Measurements from ENCODE around the gene DOCK9. TPM values are rescaled to one million over a fixed set of nuclear protein-coding genes. Genes with fewer than 3 reads are reported as not detected.

Gene DOCK9
- total RNA-seq, 2 donors from 2014 or later, result 107 to 117 TPM

DNA sequence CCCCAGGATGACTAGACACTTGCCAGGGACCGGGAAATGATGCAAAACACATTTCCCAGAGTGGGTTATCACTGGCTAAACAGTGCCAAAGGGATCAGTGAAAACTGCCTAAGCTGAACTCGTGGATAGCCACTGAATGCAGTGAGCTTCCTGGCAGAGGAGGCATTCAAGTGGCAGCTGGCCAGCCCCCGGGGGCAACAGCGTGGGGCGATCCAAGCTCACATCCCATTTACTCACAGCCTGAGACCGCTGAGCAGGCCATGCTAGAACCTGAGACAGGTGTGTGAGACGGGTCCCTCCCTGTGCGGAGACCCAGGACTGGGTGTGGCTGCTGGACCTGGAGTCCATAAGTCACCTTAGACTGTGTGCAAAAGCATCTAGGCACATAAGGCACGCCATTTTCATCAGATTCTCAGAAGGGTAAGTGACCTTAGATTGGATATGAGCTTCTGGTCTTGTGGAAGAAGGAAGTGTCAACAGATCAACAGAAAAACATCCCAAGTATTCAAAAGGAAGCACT, 173.5 kb downstream of the DOCK9 start:
- intact Hi-C loops (cut with DNase I), result no loop called here
- 94% methylated on average over 9 of the region's 9 CpGs for WGBS
- Histone ChIP-seq H3K27ac (no peak overlapping the region), H3K36me3 (peaks cover 0 to 5% of the 10 kb centered on the region in 2 donors), H3K27me3 (replicated peaks; ENCODE audit: insufficient read depth) (no peaks in the 10 kb centered on the region), H3K4me1 (replicated peaks) (no peaks in the 10 kb centered on the region), H3K4me3 (no peak overlapping the region), H3K9me3 (no peaks in the 10 kb centered on the region)
- DNase-seq (ENCODE audit: low spot score), result no peak
- TF ChIP-seq CTCF (IDR thresholded peaks at IDR 0.05), result no peak
- TF ChIP-seq POLR2AphosphoS5 (IDR thresholded peaks at IDR 0.05), result no peak
- no peak for TF ChIP-seq POLR2A (IDR thresholded peaks at IDR 0.05)

DNA sequence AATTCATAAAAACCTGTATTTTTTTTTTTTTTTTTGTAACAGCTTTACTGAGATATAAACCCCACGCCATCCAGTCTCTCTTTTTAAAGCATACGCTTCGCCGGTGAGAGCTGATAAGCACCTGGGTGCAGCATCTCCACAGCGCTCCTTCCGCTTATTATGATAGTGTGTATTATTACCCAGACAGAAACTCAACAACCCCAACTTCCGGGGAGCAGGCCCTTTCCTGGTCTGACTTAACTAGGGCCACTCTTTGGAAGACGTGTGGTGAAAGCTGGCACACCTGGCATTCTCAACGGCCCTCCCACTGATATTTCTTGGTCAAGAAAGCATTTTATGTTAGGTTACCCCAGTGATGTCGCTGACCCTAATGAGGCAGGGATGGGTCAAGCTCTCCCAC, 173.9 kb downstream of the DOCK9 start:
- no peaks in the 10 kb centered on the region for H3K9me3 ChIP-seq
- peaks cover 0 to 5% of the 10 kb centered on the region in 2 donors for H3K36me3 ChIP-seq
- H3K4me1 ChIP-seq (replicated peaks), result no peaks in the 10 kb centered on the region
- no peak overlapping the region for H3K4me3 ChIP-seq
- TF ChIP-seq CTCF (IDR thresholded peaks at IDR 0.05) (no peak), POLR2AphosphoS5 (IDR thresholded peaks at IDR 0.05) (no peak), POLR2A (IDR thresholded peaks at IDR 0.05) (no peak)
- WGBS, result 95% methylated on average over 10 of the region's 10 CpGs
- no peak for DNase-seq (ENCODE audit: low spot score)
- intact Hi-C loops (cut with DNase I), result no loop called here
- H3K27me3 ChIP-seq (replicated peaks; ENCODE audit: insufficient read depth), result no peaks in the 10 kb centered on the region
- H3K27ac ChIP-seq, result no peak overlapping the region

DNA sequence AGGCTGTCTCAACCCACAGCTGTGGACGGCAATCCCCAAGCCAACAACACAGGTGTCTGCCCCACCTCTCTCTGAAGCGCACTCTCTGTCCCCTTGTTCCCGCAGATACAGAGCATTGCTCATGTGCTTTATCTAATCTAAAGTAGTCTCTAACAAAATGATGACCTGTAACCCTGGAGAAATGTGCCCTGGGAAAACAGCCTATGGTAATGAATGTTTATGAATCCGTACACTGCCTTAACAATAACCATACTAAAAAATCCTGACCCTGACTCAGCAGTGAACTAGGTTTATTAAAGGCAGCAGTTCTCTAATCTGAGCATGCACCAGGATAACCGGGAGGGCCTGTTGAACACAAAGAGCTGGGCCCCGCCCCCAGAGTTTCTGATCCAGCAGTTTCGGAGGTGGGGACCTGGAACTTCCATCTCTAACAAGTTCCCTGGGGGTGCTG, 174.7 kb downstream of the DOCK9 start:
- intact Hi-C loops (cut with DNase I), result no loop called here
- WGBS, result 78% methylated on average over 6 of the region's 7 CpGs
- no peak overlapping the region for H3K4me3 ChIP-seq
- H3K9me3 ChIP-seq, result no peaks in the 10 kb centered on the region
- TF ChIP-seq POLR2AphosphoS5 (IDR thresholded peaks at IDR 0.05) (no peak), CTCF (IDR thresholded peaks at IDR 0.05) (no peak), POLR2A (IDR thresholded peaks at IDR 0.05) (no peak)
- no peaks in the 10 kb centered on the region for H3K4me1 ChIP-seq (replicated peaks)
- no peak overlapping the region for H3K27ac ChIP-seq
- no peaks in the 10 kb centered on the region for H3K27me3 ChIP-seq (replicated peaks; ENCODE audit: insufficient read depth)
- peaks cover 0 to 5% of the 10 kb centered on the region in 2 donors for H3K36me3 ChIP-seq
- no peak for DNase-seq (ENCODE audit: low spot score)

DNA sequence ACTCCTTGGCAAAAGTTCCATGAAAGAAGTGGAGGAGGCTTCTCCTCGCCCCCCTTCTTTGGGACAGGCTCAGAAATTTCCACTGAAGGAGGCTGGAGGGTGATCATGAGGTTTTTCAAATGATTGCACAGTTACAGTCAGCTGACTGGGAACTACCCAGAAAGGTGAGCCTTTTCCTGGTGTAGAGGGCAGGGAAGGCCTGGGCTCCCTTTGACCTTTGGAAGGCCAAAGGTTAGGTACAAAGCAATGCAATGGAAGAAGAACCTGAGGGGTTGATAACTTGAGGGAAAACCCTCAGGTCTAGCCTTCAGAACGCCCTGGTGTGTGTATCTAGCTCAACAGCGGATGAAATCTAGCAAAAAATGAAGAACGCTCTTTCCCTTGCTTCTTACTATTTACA, 175.3 kb downstream of the DOCK9 start:
- peaks cover 0 to 5% of the 10 kb centered on the region in 2 donors for H3K36me3 ChIP-seq
- no peaks in the 10 kb centered on the region for H3K9me3 ChIP-seq
- WGBS, result 97% methylated on average over 4 of the region's 4 CpGs
- TF ChIP-seq POLR2AphosphoS5 (IDR thresholded peaks at IDR 0.05) (no peak), POLR2A (IDR thresholded peaks at IDR 0.05) (no peak), CTCF (IDR thresholded peaks at IDR 0.05) (no peak)
- H3K4me1 ChIP-seq (replicated peaks), result no peaks in the 10 kb centered on the region
- no peak overlapping the region for H3K27ac ChIP-seq
- H3K4me3 ChIP-seq, result no peak overlapping the region
- no peaks in the 10 kb centered on the region for H3K27me3 ChIP-seq (replicated peaks; ENCODE audit: insufficient read depth)
- intact Hi-C loops (cut with DNase I), result no loop called here
- DNase-seq (ENCODE audit: low spot score), result no peak

DNA sequence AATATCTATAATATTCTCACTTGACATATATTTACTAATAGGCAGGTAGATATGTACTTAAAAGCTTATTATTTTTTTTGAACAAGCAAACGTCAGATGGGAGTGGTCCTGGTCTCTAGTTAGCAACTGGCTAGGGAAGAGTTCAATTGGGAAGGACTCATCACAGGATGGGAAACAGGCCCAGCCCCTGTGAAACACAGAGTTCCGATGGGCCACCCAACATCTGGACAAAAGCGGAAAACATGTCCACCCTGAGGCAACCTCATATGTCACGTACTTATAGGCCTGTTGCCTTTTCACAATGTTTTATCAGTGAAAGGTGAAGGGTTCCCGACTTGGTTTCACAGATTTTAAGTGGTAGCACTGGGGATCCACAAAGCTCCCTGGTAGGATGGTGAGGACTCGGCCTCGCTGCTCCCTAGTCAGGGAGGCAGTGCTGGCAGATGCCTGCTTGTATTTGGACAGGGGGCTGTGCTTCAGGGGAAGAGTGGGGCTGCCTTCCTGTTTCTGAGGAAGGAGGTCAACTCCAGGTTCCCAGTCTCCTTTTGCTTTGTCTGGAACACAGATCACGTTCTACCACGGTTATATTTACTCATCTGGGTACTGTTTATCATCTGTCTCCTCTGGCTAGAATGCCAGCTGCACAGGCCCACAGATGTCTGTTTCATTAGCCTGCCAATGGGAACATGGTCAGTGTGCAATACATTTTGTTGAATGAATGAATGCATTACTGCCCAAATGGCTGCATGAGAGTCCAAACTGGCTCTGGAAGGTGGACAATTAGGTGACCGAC, 176.0 kb downstream of the DOCK9 start:
- TF ChIP-seq POLR2A (IDR thresholded peaks at IDR 0.05) (no peak), POLR2AphosphoS5 (IDR thresholded peaks at IDR 0.05) (no peak), CTCF (IDR thresholded peaks at IDR 0.05) (no peak)
- 77% methylated on average over 10 of the region's 10 CpGs for WGBS
- Histone ChIP-seq H3K27me3 (replicated peaks; ENCODE audit: insufficient read depth) (no peaks in the 10 kb centered on the region), H3K4me1 (replicated peaks) (no peaks in the 10 kb centered on the region), H3K4me3 (no peak overlapping the region), H3K9me3 (no peaks in the 10 kb centered on the region), H3K36me3 (peaks cover 0 to 5% of the 10 kb centered on the region in 2 donors), H3K27ac (no peak overlapping the region)
- intact Hi-C loops (cut with DNase I), result no loop called here
- DNase-seq (ENCODE audit: low spot score), result no peak

Measured in prostate gland (tissue), 2 donors.